Psoas muscle (tissue), 8 donors: Measurements from ENCODE around the gene SARDH. TPM values are rescaled to one million over a fixed set of nuclear protein-coding genes. Genes with fewer than 3 reads are reported as not detected.

Experiments used
- ATAC-seq, 4 donors: fragments of 200-7000 bp; cut with Tn5 transposase; one replicate each; pipeline ENCODE4 v1.9.1; 2020; ENCODE audit warnings: moderate library complexity in 3 of 4, mild to moderate bottlenecking in 2 of 4
- DNase-seq, 2 donors: peaks; one replicate each; pipeline ENCODE4 v3.0.0-alpha.2; 2020
- H3K27ac ChIP-seq: fragments of 200-600 bp; one replicate; pipeline ENCODE4 v1.8.0; 2022
- H3K27me3 ChIP-seq, 3 donors: fragments of 200-600 bp in 1 of 3; one replicate each; pipeline versions ENCODE4 v1.6.1 to v1.8.0; 2013 to 2022; ENCODE audit warnings: low read length in 2 of 3, mild to moderate bottlenecking in 2 of 3, moderate library complexity in 1 of 3; ENCODE audit not compliant: insufficient read depth in 3 of 3
- H3K36me3 ChIP-seq, 2 donors: fragments of 200-600 bp in 1 of 2; one replicate each; pipeline versions ENCODE4 v1.6.1 to v1.8.0; 2013 to 2022; ENCODE audit warnings: low read depth in 1 of 2, mild to moderate bottlenecking in 1 of 2, moderate library complexity in 1 of 2; ENCODE audit not compliant: insufficient read depth in 1 of 2
- H3K4me1 ChIP-seq: fragments of 200-600 bp; one replicate; pipeline ENCODE4 v1.8.0; 2022
- H3K4me3 ChIP-seq: fragments of 200-600 bp; one replicate; pipeline ENCODE4 v1.8.0; 2022; ENCODE audit warnings: mild to moderate bottlenecking
- H3K9me3 ChIP-seq: fragments of 200-600 bp; one replicate; pipeline ENCODE4 v1.8.0; 2022
- WGBS, 3 donors: extraction: QIAGEN DNeasy Blood & Tissue Kit; methylation state at CpG; one replicate each; pipeline versions ENCODE4 v1.1.6 to v1.1.7; 2013; 5-methylcytosine and 5-hydroxymethylcytosine counted together
- intact Hi-C, 2 donors: fragments of 100-400 bp; cut with DNase I; formaldehyde crosslinking; loops; one replicate each; pipeline versions ENCODE4 v1.11.0 to v1.14.2; 2022
- long read RNA-seq, 2 donors: library from polyadenylated mRNA; unstranded; transcript quantifications; one replicate each; pipeline ENCODE4 v2.0.0, GENCODE V29; 2021
- polyA plus RNA-seq, 3 donors: library from polyadenylated mRNA; stranded (reverse); fragments of 200-250 nt; gene quantifications; one replicate each; pipeline ENCODE4 v1.2.3, GENCODE V29; 2013
- total RNA-seq, 4 donors: library from RNA; stranded (reverse); fragmentation: NEBNext Ultra II Directional in 2 of 4; extraction: Animal tissue kit (Norgen Biotek cat#: 25700) in 2 of 4; gene quantifications; one replicate each; pipeline versions ENCODE4 v1.2.1 to v1.2.4, GENCODE V29; 2021 to 2023
- TF ChIP-seq, protein P1 (sequence below): fragments of 200-600 bp; IDR thresholded peaks from one replicate; pipeline ENCODE4 v1.8.0; 2022; ENCODE audit warnings: antibody characterized with exemption
- donor health status: healthy with polysubstance abuse.
- donor health status: DM: no; HTN: no; CAD: no; lungs with moderate emphysema.
- donor health status: Bipolar disorder and iron deficiency.
- donor health status: healthy.
- donor health status: DM: yes; HTN: yes; CAD: no.
- donor health status: DM: no; HTN: no; CAD: no.
- donor health status: DM: no; HTN: no; CAD: no.
- donor health status: DM: yes; HTN: yes; CAD: no.

SARDH gene, protein sequence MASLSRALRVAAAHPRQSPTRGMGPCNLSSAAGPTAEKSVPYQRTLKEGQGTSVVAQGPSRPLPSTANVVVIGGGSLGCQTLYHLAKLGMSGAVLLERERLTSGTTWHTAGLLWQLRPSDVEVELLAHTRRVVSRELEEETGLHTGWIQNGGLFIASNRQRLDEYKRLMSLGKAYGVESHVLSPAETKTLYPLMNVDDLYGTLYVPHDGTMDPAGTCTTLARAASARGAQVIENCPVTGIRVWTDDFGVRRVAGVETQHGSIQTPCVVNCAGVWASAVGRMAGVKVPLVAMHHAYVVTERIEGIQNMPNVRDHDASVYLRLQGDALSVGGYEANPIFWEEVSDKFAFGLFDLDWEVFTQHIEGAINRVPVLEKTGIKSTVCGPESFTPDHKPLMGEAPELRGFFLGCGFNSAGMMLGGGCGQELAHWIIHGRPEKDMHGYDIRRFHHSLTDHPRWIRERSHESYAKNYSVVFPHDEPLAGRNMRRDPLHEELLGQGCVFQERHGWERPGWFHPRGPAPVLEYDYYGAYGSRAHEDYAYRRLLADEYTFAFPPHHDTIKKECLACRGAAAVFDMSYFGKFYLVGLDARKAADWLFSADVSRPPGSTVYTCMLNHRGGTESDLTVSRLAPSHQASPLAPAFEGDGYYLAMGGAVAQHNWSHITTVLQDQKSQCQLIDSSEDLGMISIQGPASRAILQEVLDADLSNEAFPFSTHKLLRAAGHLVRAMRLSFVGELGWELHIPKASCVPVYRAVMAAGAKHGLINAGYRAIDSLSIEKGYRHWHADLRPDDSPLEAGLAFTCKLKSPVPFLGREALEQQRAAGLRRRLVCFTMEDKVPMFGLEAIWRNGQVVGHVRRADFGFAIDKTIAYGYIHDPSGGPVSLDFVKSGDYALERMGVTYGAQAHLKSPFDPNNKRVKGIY
- total RNA-seq (1 to 10 TPM in 3 of 4 donors, under 1 TPM in 1; 0.59 to 2.5 (median 1.5) TPM), polyA plus RNA-seq (under 1 TPM; 0.16 to 0.62 (median 0.26) TPM)
- long read RNA-seq, donor 1, partial matches to known transcripts = 0 of 3 reads
- long read RNA-seq, donor 1, other reads (novel, unspliced or antisense) = 1 of 3 reads
- long read RNA-seq, donor 2, partial matches to known transcripts = 1 of 1 reads
- long read RNA-seq, donor 2, other reads (novel, unspliced or antisense) = 0 of 1 reads

DNA sequence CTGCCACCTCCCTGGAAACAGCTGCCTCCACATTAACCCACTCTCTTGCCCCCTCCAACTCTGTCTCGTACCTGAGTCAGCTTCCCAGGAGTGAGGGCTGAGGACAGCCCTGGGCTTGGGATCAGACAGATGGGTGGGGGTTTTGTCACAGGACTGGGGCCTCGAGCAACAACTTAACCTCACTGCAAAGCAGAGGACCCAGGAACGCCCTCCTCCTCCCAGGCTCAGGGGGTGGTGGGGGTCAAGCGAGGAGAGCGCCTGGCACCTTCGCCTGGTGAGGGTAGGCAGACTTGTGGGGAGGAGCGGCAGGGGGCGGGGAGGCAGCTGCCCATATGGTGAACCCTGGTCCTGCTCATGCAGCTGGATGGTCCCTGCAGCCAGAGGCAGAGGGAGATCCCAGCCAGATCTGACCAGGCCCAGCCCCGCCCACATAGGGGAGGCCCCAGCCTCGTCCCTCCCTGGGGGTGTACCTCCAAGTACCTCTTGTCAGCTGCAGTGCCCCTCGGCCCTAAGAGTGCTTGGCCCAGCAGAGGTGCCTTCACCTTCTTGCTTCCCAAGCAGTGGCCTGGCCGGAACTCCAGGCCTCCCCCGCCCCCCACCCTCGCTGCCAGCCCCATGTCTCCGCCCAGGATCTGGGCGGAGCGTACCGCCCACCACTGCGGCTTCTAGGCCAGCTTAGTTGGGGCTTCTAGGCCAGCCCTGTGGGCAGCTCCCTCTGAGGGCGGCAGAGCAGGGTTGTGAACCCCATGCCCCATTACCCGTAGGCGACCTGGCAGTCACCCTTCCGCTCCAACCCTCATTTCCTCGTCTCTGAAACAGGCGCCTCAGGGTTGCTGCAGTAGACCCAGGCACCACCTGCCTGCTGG, at the start of gene SARDH:
TSS of gene SARDH (minus strand) at position 579 of the 866 bp plus-strand sequence. CDS start 4,179 bp downstream, outside the sequence.
- Histone ChIP-seq H3K9me3 (no peaks in the 10 kb centered on the region), H3K4me3 (peak within 1 kb of the TSS; percentile 53), H3K27ac (no peak within 1 kb of the TSS), H3K27me3 (peaks cover 0 to 4% (median 0%) of the 10 kb centered on the region in 3 donors), H3K4me1 (no peaks in the 10 kb centered on the region), H3K36me3 (no peaks in the 10 kb centered on the region)
- intact Hi-C loops = no loop called here
- DNase-seq (peak; percentile 51 to 70), ATAC-seq (peak; percentile 37 to 72 (median 56))
- TF ChIP-seq, protein P1, sequence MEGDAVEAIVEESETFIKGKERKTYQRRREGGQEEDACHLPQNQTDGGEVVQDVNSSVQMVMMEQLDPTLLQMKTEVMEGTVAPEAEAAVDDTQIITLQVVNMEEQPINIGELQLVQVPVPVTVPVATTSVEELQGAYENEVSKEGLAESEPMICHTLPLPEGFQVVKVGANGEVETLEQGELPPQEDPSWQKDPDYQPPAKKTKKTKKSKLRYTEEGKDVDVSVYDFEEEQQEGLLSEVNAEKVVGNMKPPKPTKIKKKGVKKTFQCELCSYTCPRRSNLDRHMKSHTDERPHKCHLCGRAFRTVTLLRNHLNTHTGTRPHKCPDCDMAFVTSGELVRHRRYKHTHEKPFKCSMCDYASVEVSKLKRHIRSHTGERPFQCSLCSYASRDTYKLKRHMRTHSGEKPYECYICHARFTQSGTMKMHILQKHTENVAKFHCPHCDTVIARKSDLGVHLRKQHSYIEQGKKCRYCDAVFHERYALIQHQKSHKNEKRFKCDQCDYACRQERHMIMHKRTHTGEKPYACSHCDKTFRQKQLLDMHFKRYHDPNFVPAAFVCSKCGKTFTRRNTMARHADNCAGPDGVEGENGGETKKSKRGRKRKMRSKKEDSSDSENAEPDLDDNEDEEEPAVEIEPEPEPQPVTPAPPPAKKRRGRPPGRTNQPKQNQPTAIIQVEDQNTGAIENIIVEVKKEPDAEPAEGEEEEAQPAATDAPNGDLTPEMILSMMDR = no peak
- WGBS, 3 donors = 20 to 25% (median 20%) methylated on average over 16 to 25 of the region's 25 CpGs

GRCh38 chr9:133787754-133788025, 49.5 kb upstream of the SARDH start:
- ATAC-seq (no peak), DNase-seq (peak in 1 of 2 donors; percentile 53)
- Histone ChIP-seq H3K27me3 (no peaks in the 10 kb centered on the region), H3K9me3 (no peaks in the 10 kb centered on the region), H3K4me1 (no peaks in the 10 kb centered on the region), H3K4me3 (no peak overlapping the region), H3K36me3 (no peaks in the 10 kb centered on the region), H3K27ac (no peak overlapping the region)
- WGBS, 3 donors = 75 to 95% (median 89%) methylated on average over 5 of the region's 5 CpGs
- TF ChIP-seq, protein P1 = no peak
- intact Hi-C loops = no loop called here

DNA sequence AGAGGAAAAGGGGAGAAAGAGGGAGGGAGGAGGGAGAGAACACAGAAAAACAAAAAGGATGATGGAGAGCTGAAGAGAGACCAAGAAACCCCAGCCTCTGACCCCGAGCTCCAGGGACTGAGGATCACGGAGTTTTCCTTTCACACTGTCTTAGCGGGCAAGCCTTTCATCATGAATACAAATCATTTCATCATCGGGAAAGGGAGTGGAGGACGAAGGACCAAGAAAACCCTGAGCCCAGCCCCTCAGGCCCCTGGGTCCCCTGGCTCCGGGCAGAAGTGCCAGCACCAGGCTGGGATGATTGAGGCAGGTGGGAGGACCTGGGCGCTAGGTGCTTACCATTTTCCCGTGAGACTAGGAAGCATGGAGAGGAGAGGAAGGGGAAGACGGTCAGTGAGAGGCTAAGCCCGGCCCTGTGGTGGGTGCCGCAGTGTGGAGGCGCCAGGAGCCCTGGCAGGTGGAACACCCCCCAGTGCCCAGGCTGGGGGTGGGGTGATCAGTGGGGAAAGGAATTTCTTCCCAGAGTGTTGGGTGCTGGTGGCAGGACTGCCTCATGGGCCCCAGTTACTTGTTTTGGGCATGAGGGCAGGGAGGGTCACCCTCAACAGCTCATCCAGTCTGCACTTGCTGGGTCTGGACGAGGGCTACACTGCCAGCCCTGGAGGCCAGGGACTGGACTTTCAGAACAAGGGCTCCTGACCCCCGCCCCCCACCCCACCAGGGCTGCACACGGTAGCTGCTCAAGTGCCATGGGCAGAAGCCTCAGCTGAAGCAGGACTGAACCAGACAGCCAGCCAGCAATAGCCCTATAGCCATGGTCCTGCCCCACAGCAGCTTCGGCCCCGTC, 49.0 kb upstream of the SARDH start:
- no peaks in the 10 kb centered on the region for H3K36me3 ChIP-seq
- peak in 1 of 2 donors; percentile 36 for DNase-seq
- 88 to 90% (median 89%) methylated on average over 17 of the region's 17 CpGs for WGBS, 3 donors

More for the DNA sequence above, 49.0 kb upstream of the SARDH start:
- Histone ChIP-seq H3K27me3 (no peaks in the 10 kb centered on the region), H3K4me3 (no peak overlapping the region), H3K4me1 (no peaks in the 10 kb centered on the region), H3K9me3 (no peaks in the 10 kb centered on the region), H3K27ac (no peak overlapping the region)
- TF ChIP-seq, protein P1 = no peak
- no peak for ATAC-seq
- intact Hi-C loops = no loop called here
